T-cell (primary cell): ENCODE results near the gene FTH1. TPM values are rescaled to one million over a fixed set of nuclear protein-coding genes. Genes with fewer than 3 reads are reported as not detected.

Experiments used
- ATAC-seq, 4 experiments: fragments of 200-7000 bp in 3 of 4; fragments of 150-1000 bp in 1 of 4; cut with Tn5 transposase; replicated peaks in 1 of 4; 1 replicate in 3 of 4; 2 replicates in 1 of 4; pipeline ENCODE4 v1.10.0; 2021; ENCODE audit warnings: moderate library complexity in 3 of 4, mild to moderate bottlenecking in 2 of 4, moderate number of reproducible peaks in 1 of 4
- CTCF ChIA-PET, 2 donors: fragments of 300-600 bp; sonication (Branson Sonifier 250); formaldehyde crosslinking; loops; one replicate each; lab custom pipeline; 2022; ENCODE audit warnings: antibody characterized with exemption in 2 of 2; lab: Charles Lee
- POLR2A ChIA-PET, 2 donors: fragments of 300-600 bp; sonication (Branson Sonifier 250); formaldehyde crosslinking; loops; one replicate each; lab custom pipeline; 2022; ENCODE audit warnings: antibody characterized with exemption in 2 of 2; lab: Charles Lee
- DNase-seq, 35 experiments: peaks; one replicate each; pipeline versions ENCODE4 v3.0.0 to v3.0.0-alpha.2; 2013 to 2023
- H3K27ac ChIP-seq: one replicate; pipeline ENCODE4 v1.5.1; 2013; ENCODE audit warnings: low read length
- H3K27me3 ChIP-seq, 2 experiments: replicated peaks in 1 of 2; 1 replicate in 1 of 2; 2 replicates in 1 of 2; pipeline versions ENCODE4 v1.6.1 to v1.7.0; 2013; ENCODE audit warnings: low read length in 1 of 2, mixed read lengths in 1 of 2; ENCODE audit not compliant: control insufficient read depth in 2 of 2, insufficient read depth in 2 of 2; ENCODE audit errors: extremely low read depth in 1 of 2
- H3K36me3 ChIP-seq, 2 donors: 1 replicate in 1 of 2; 2 replicates in 1 of 2; pipeline versions ENCODE4 v1.6.1 to v1.7.0; 2013; ENCODE audit warnings: low read length in 1 of 2; ENCODE audit not compliant: control insufficient read depth in 2 of 2, insufficient read depth in 1 of 2; ENCODE audit errors: extremely low read depth in 1 of 2
- H3K4me1 ChIP-seq, 2 experiments: 1 replicate in 1 of 2; 2 replicates in 1 of 2; pipeline versions ENCODE4 v1.6.1 to v1.7.0; 2013; ENCODE audit warnings: low read length in 2 of 2, mixed read lengths in 1 of 2; ENCODE audit not compliant: insufficient read depth in 2 of 2, control insufficient read depth in 1 of 2; ENCODE audit errors: extremely low read depth in 1 of 2
- H3K4me3 ChIP-seq, 2 donors: 1 replicate in 1 of 2; 2 replicates in 1 of 2; pipeline versions ENCODE4 v1.5.1 to v1.7.0; 2013; ENCODE audit warnings: mild to moderate bottlenecking in 2 of 2, low read length in 1 of 2, moderate library complexity in 1 of 2; ENCODE audit not compliant: control insufficient read depth in 1 of 2; ENCODE audit errors: extremely low read depth in 1 of 2
- H3K9me3 ChIP-seq: 2 replicates; pipeline ENCODE4 v1.7.0; 2013
- H3K27ac Mint-ChIP-seq, 2 donors: one replicate each; pipeline ENCODE4 v1.8.0; 2020 to 2021; ENCODE audit warnings: mild to moderate bottlenecking in 2 of 2, mixed read lengths in 2 of 2
- H3K27me3 Mint-ChIP-seq, 2 donors: one replicate each; pipeline ENCODE4 v1.8.0; 2021 to 2022; ENCODE audit warnings: mixed read lengths in 2 of 2
- H3K36me3 Mint-ChIP-seq: one replicate; pipeline ENCODE4 v1.8.0; 2021; ENCODE audit warnings: mixed read lengths
- H3K4me1 Mint-ChIP-seq, 3 donors: one replicate each; pipeline ENCODE4 v1.8.0; 2020 to 2022; ENCODE audit warnings: mixed read lengths in 3 of 3, mild to moderate bottlenecking in 1 of 3
- H3K4me3 Mint-ChIP-seq, 3 donors: one replicate each; pipeline ENCODE4 v1.8.0; 2020 to 2022; ENCODE audit warnings: mild to moderate bottlenecking in 3 of 3, mixed read lengths in 3 of 3, moderate library complexity in 3 of 3
- H3K9me3 Mint-ChIP-seq, 3 donors: one replicate each; pipeline ENCODE4 v1.8.0; 2020 to 2022; ENCODE audit warnings: mixed read lengths in 3 of 3
- WGBS: methylation state at CpG from one replicate; pipeline ENCODE4 v1.1.5; 2013; ENCODE audit warnings: missing lambda C conversion rate; ENCODE audit not compliant: insufficient coverage; 5-methylcytosine and 5-hydroxymethylcytosine counted together
- total RNA-seq, 35 experiments: library from RNA in 6 of 35; stranded (reverse) in 6 of 35; fragments of 120-200 nt in 1 of 35; gene quantifications; one replicate each; pipeline versions ENCODE4 v1.2.1 to v1.2.4 and lab custom pipeline; 2013 to 2026

Gene FTH1
- total RNA-seq, 5 donors from 2014 or later (not counting 1 experiment from before 2014, with no cell fraction given): 575 to 1,574 (median 654) TPM

DNA sequence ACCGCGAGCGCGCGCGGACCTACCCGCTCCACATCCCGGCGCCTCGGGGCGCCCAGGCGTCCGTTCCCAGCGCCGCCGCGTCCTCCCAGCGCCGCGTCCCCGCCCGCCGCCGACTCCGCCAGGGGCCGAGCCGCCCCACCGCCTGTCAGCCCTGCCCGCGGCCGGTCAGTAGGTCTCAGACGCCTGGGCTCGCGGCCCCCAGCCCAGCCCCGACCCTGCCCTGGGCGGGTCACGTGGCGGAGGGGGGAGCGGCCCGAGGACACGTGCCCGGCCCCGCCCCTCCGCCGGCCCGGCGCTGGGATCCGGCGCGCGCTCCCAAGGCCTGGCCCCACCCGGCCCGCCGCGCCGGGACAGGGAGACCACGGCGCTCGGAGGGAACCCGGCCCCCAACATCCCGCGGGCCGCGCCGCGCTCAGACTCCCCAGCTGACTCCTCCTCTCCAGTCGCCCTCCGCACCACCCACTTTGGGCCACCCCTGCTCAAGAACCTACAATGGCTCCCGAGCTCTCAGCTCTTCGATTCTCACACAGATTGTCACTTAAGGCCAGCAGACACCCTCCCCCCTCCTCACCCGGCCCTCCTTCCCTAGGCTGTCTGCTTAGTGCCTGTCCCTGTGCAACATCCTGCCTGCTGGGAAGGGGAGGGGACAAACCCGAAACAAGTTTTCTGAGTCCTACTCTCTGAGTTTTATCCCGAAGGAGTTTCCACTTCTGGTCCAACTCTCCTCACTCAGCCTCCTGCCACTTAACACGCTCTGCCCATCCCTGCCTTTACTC is 49.9 kb downstream of the FTH1 start, which contains the start of gene RAB3IL1:
Gene RAB3IL1 (minus strand): TSS at position 233 of the 776 bp plus-strand sequence. CDS start 199 bp downstream, at position 34.
- DNase-seq (peak in 1 of 35 experiments; percentile 10), ATAC-seq (peak; percentile 22 to 61 (median 46))
- H3K4me1 Mint-ChIP-seq: peaks cover 7 to 11% (median 9%) of the 10 kb centered on the region in 3 donors
- CTCF ChIA-PET: interaction anchor here in 1 of 2 donors (0.6 kb wide), 1 partner anchor 280 kb away, joined by 6 read pairs; no protein-coding TSS in a partner anchor
- H3K36me3 Mint-ChIP-seq: no peaks in the 10 kb centered on the region
- WGBS: 5% methylated on average over 71 of the region's 74 CpGs
- Histone ChIP-seq H3K4me1 (peaks cover 0 to 8% of the 10 kb centered on the region in 2 experiments), H3K9me3 (no peaks in the 10 kb centered on the region), H3K27me3 (peaks cover 0 to 74% of the 10 kb centered on the region in 2 experiments), H3K36me3 (no peaks in the 10 kb centered on the region), H3K4me3 (peak within 1 kb of the TSS in 1 of 2 donors; percentile 17), H3K27ac (no peak within 1 kb of the TSS)
- POLR2A ChIA-PET: no interaction called here
- H3K4me3 Mint-ChIP-seq: peak within 1 kb of the TSS; percentile 68 to 77 (median 70)
- H3K27ac Mint-ChIP-seq: peak within 1 kb of the TSS in 1 of 2 donors; percentile 83
- H3K27me3 Mint-ChIP-seq: peaks cover 62 to 73% of the 10 kb centered on the region in 2 donors
- no peaks in the 10 kb centered on the region for H3K9me3 Mint-ChIP-seq

DNA sequence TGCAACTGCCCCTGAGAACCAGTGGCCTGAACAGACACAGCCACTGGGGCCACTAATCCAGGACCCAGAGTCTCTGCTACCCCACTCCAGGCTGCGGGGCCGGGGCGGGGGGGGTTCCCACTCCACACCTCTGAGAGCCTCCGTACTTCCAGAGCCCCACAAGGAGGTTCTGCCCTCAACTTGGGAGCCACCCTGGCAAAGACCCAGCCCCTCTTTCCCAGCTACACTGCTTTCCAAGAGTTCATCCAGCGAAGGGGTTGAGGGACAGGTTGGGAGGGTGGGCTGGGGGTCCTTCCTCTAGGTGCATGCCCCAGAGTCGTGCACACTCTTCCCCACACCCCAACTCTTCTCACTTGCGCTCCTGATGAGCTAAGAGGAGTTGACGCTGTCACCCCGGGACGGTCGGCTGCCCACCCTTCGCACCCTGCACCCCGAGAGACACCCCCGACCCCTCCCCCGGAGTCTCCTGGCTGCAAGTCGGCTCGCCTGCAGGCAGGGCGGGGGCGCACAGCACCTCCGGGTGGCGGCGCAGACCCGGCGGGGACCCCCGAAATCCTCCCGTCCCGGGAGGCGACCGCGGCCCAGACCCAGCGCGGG is 50.6 kb downstream of the FTH1 start:
- H3K36me3 ChIP-seq: no peaks in the 10 kb centered on the region
- Mint-ChIP-seq H3K4me1 (peaks cover 7 to 11% (median 9%) of the 10 kb centered on the region in 3 donors), H3K9me3 (no peaks in the 10 kb centered on the region), H3K36me3 (no peaks in the 10 kb centered on the region), H3K27ac (no peak overlapping the region), H3K27me3 (peaks cover 62 to 74% of the 10 kb centered on the region in 2 donors), H3K4me3 (peak overlapping the region; percentile 49 to 60 (median 58))
- no peak overlapping the region for H3K27ac ChIP-seq
- peaks cover 0 to 8% of the 10 kb centered on the region in 2 experiments for H3K4me1 ChIP-seq
- 3% methylated on average over 26 of the region's 32 CpGs for WGBS
- ATAC-seq (peak in 2 of 4 experiments; percentile 14 to 24), DNase-seq (no peak)
- H3K9me3 ChIP-seq: no peaks in the 10 kb centered on the region
- no peak overlapping the region for H3K4me3 ChIP-seq
- H3K27me3 ChIP-seq: peaks cover 0 to 75% of the 10 kb centered on the region in 2 experiments
- CTCF ChIA-PET: no interaction called here
- POLR2A ChIA-PET: interaction anchor here in 1 of 2 donors (0.5 to 0.6 kb wide), 3 partner anchors 11 to 198 kb away, joined by 3 to 7 read pairs (median 6); no protein-coding TSS in a partner anchor

DNA sequence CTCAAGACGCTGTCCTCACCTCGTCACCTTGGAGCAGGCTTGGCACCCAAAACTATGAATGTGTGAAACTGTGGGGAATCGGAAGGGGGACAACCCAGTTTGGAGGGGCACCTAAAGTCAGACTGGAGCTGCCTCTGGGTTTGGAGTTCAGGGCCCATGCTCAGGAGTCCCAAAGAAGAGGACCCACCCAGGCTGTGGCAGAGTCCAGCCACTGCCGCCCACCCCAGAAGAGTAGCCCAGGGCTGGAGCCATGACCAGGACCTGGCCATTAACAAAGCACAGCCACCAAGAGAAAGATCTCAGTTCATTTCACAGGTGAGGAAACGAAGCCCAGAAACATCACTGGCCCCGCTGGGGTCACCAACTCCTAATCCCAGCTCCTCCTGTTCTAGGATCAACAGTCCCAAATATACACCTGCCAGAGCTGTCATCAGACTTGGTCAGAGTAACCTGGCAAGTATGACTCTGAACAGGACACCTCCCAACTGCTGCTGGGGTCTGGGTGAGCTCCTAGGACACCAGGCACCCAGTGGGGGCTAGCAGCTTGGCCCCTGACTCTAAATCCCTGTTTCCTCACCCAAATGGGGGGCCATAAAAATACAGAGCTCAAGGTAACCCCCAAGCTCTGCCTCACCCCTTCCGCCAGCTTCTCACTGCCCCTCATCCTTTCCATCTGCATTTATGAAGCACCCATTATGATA is 52.8 kb downstream of the FTH1 start:
- H3K4me3 ChIP-seq: no peak overlapping the region
- Mint-ChIP-seq H3K27ac (no peak overlapping the region), H3K4me3 (no peak overlapping the region), H3K27me3 (peaks cover 49 to 62% of the 10 kb centered on the region in 2 donors), H3K9me3 (no peaks in the 10 kb centered on the region), H3K4me1 (peaks cover 7 to 11% (median 9%) of the 10 kb centered on the region in 3 donors), H3K36me3 (no peaks in the 10 kb centered on the region)
- ATAC-seq (no peak), DNase-seq (no peak)
- peaks cover 0 to 64% of the 10 kb centered on the region in 2 experiments for H3K27me3 ChIP-seq
- POLR2A ChIA-PET: interaction anchor here in 1 of 2 donors (0.6 kb wide), 1 partner anchor 8 kb away, joined by 5 read pairs; no protein-coding TSS in a partner anchor
- no peaks in the 10 kb centered on the region for H3K9me3 ChIP-seq
- CTCF ChIA-PET: interaction anchor here (0.5 to 0.6 kb wide), 2 partner anchors 34 to 55 kb away, joined by 3 to 4 read pairs; no protein-coding TSS in a partner anchor
- peaks cover 0 to 8% of the 10 kb centered on the region in 2 experiments for H3K4me1 ChIP-seq
- H3K27ac ChIP-seq: no peak overlapping the region
- no peaks in the 10 kb centered on the region for H3K36me3 ChIP-seq
- 76% methylated on average over 5 of the region's 7 CpGs for WGBS

Other genes starting within 250 kb of the FTH1 start
- gene MYRF, start 215.0 kb downstream of the FTH1 start, total RNA-seq: 1 to 10 TPM in 4 of 5 donors, under 1 TPM in 1; 0.95 to 4.9 (median 1.5) TPM
- gene TMEM258, start 175.0 kb downstream of the FTH1 start, total RNA-seq: 10 to 100 TPM; 68.1 to 96.0 (median 87.8) TPM
- 10 to 100 TPM in 4 of 5 donors, 1 to 10 TPM in 1; 8.5 to 12.6 (median 10.9) TPM for gene FEN1, start 174.7 kb downstream of the FTH1 start, total RNA-seq
- gene FADS1, start 150.6 kb downstream of the FTH1 start, total RNA-seq: 1 to 10 TPM; 1.9 to 8.8 (median 2.9) TPM
- 10 to 100 TPM in 1 of 5 donors, 1 to 10 TPM in 4; 1.9 to 20.9 (median 2.7) TPM for gene FADS2, start 139.3 kb downstream of the FTH1 start, total RNA-seq
- 10 to 100 TPM in 3 of 5 donors, 1 to 10 TPM in 2; 6.5 to 17.1 (median 10.5) TPM for gene FADS3, start 76.1 kb downstream of the FTH1 start, total RNA-seq
- under 1 TPM in 2 of 5 donors, not detected in 3; 0.12 to 0.28 TPM for gene RAB3IL1, start 50.1 kb downstream of the FTH1 start, total RNA-seq
- under 1 TPM in 3 of 5 donors, not detected in 2; 0.07 to 0.23 (median 0.13) TPM for gene BEST1, start 17.3 kb downstream of the FTH1 start, total RNA-seq
- gene INCENP, start 156.4 kb upstream of the FTH1 start, total RNA-seq: 10 to 100 TPM; 20.7 to 31.4 (median 24.9) TPM
- not detected for gene SCGB1D1, start 222.6 kb upstream of the FTH1 start, total RNA-seq
- not detected for gene SCGB2A1, start 241.0 kb upstream of the FTH1 start, total RNA-seq